Adrenal gland (tissue), 5 donors: ENCODE data around the gene BANF2.

Experiments
- POLR2A ChIP-seq, 2 donors: fragments of 450-650 bp; IDR thresholded peaks; one replicate each; pipeline ENCODE4 v1.6.1; 2017; ENCODE audit warnings: antibody characterized with exemption in 2 of 2, mild to moderate bottlenecking in 2 of 2, moderate library complexity in 1 of 2
- TF ChIP-seq, protein P1 (sequence below), 6 experiments: fragments of 450-650 bp in 4 of 6; fragments of 200-600 bp in 2 of 6; sonication (generic) in 1 of 6; IDR thresholded peaks; 1 replicate in 5 of 6; 2 replicates in 1 of 6; pipeline versions ENCODE4 v1.5.1 to v1.8.0; 2016 to 2021; ENCODE audit warnings: antibody characterized with exemption in 6 of 6, mild to moderate bottlenecking in 2 of 6, moderate library complexity in 1 of 6
- donor health status: DM: no; HTN: no; CAD: no.

DNA sequence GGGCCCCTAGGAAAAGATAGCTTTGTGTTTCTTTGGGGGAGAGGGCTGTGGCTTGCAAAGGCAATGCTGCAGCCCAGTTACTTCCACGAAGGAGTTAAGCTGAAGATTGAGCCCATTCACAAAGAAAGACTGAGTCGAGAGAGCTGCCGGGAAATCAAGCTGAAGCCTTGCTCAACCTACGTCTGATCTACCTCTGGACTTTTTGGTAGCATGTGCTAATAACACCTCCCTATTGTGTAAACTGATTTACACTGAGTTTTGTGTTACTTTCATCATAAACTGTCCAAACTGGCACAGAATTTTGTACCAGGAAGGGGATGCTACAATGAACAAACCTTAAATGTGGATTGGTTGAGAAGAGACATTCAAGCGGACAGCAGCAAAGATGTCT, 23.5 kb downstream of the BANF2 start:
- TF ChIP-seq, protein P1, sequence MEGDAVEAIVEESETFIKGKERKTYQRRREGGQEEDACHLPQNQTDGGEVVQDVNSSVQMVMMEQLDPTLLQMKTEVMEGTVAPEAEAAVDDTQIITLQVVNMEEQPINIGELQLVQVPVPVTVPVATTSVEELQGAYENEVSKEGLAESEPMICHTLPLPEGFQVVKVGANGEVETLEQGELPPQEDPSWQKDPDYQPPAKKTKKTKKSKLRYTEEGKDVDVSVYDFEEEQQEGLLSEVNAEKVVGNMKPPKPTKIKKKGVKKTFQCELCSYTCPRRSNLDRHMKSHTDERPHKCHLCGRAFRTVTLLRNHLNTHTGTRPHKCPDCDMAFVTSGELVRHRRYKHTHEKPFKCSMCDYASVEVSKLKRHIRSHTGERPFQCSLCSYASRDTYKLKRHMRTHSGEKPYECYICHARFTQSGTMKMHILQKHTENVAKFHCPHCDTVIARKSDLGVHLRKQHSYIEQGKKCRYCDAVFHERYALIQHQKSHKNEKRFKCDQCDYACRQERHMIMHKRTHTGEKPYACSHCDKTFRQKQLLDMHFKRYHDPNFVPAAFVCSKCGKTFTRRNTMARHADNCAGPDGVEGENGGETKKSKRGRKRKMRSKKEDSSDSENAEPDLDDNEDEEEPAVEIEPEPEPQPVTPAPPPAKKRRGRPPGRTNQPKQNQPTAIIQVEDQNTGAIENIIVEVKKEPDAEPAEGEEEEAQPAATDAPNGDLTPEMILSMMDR (IDR thresholded peaks at IDR 0.05) = no peak
- TF ChIP-seq POLR2A (IDR thresholded peaks at IDR 0.05) = no peak
